ENCODE data around the gene IFNGR2. TPM values are rescaled to one million over a fixed set of nuclear protein-coding genes. Genes with fewer than 3 reads are reported as not detected.

IFNGR2 gene
- total and polyA plus RNA-seq, 2 donors (not counting 3 experiments of a cell fraction or from before 2014, with no cell fraction given): 44.2 to 46.1 TPM

- Histone ChIP-seq H2AFZ (ENCODE audit: low read depth, low read length) (no peak overlapping the region), H3K27ac (ENCODE audit: insufficient read depth, low read depth, low read length) (no peak overlapping the region), H3K4me3 (replicated peaks in 1 of 3; ENCODE audit: insufficient read depth in 1 of 3, low read depth in 1 of 3, low read length in 3 of 3) (no peak overlapping the region), H3K9me1 (replicated peaks; ENCODE audit: control insufficient read depth, extremely low read depth, insufficient read depth, low read length) (no peaks in the 10 kb centered on the region), H3K9ac (replicated peaks; ENCODE audit: extremely low read depth, insufficient read depth, low read length) (no peak overlapping the region), H3K36me3 (ENCODE audit: control insufficient read depth in 2 of 2, extremely low read depth in 1 of 2, insufficient read depth in 2 of 2, low read length in 2 of 2) (peaks cover 5 to 19% of the 10 kb centered on the region in 2 experiments), H3K79me2 (ENCODE audit: control insufficient read depth, insufficient read depth, low read length) (peaks cover 18% of the 10 kb centered on the region), H3K4me1 (ENCODE audit: control insufficient read depth, extremely low read depth, insufficient read depth, low read length) (peaks cover 11% of the 10 kb centered on the region), H4K20me1 (replicated peaks; ENCODE audit: control insufficient read depth, extremely low read depth, insufficient read depth, low read length) (no peaks in the 10 kb centered on the region), H3K27me3 (ENCODE audit: control insufficient read depth in 2 of 2, insufficient read depth in 2 of 2, low read length in 2 of 2) (no peaks in the 10 kb centered on the region), H3K9me3 (replicated peaks; ENCODE audit: control insufficient read depth, insufficient read depth, low read length) (no peaks in the 10 kb centered on the region), H3K4me2 (ENCODE audit: insufficient read depth, low read length) (no peak overlapping the region)
- TF ChIP-seq EZH2 (IDR thresholded peaks at IDR 0.05; ENCODE audit: borderline replicate concordance, low read depth, low read length, severe bottlenecking) (no peak), MYC (IDR thresholded peaks at IDR 0.05; ENCODE audit: low read depth, low read length) (no peak), FOS (IDR thresholded peaks at IDR 0.05; ENCODE audit: borderline replicate concordance, insufficient read depth, low read length) (no peak), POLR2A (IDR thresholded peaks at IDR 0.05; ENCODE audit: low read depth, low read length) (no peak), JUN (IDR thresholded peaks at IDR 0.05; ENCODE audit: borderline replicate concordance, insufficient read depth, insufficient read length, low read depth) (no peak), MAX (IDR thresholded peaks at IDR 0.05; ENCODE audit: insufficient read depth, insufficient read length) (no peak)
- TF ChIP-seq, protein P1, sequence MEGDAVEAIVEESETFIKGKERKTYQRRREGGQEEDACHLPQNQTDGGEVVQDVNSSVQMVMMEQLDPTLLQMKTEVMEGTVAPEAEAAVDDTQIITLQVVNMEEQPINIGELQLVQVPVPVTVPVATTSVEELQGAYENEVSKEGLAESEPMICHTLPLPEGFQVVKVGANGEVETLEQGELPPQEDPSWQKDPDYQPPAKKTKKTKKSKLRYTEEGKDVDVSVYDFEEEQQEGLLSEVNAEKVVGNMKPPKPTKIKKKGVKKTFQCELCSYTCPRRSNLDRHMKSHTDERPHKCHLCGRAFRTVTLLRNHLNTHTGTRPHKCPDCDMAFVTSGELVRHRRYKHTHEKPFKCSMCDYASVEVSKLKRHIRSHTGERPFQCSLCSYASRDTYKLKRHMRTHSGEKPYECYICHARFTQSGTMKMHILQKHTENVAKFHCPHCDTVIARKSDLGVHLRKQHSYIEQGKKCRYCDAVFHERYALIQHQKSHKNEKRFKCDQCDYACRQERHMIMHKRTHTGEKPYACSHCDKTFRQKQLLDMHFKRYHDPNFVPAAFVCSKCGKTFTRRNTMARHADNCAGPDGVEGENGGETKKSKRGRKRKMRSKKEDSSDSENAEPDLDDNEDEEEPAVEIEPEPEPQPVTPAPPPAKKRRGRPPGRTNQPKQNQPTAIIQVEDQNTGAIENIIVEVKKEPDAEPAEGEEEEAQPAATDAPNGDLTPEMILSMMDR (IDR thresholded peaks at IDR 0.05; ENCODE audit: extremely low read depth in 1 of 2, insufficient read depth in 1 of 2, low read depth in 1 of 2, low read length in 2 of 2): no peak
- ChIA-PET POLR2A (interaction anchor here (0.6 kb wide), 1 partner anchor 10 kb away, joined by 3 read pairs; no protein-coding TSS in a partner anchor), CTCF (interaction anchor here (1.5 kb wide), 1 partner anchor 222 kb away, joined by 3 read pairs; no protein-coding TSS in a partner anchor)
- FAIRE-seq (no peak), DNase-seq (ENCODE audit: low read depth, low spot score) (no peak)
- BruUV-seq (replicated peaks): no TSS peak
- intact Hi-C loops (cut with micrococcal nuclease) (no loop called here), dilution Hi-C loops (cut with MboI; ENCODE audit: extremely low pct_ligation_motif_present, low sequenced_read_pairs) (no loop called here)
Measured at GRCh38 chr21:33421713-33422393, 18.6 kb downstream of the IFNGR2 start.

All from endothelial cell of umbilical vein (primary cell).